Suprapubic skin (tissue), 3 donors: ENCODE measurements around the gene TMC6.

Source experiments
- CTCF ChIP-seq, 2 donors: fragments of 200-600 bp in 1 of 2; fragments of 450-650 bp in 1 of 2; sonication (generic) in 1 of 2; IDR thresholded peaks; one replicate each; pipeline ENCODE4 v1.5.1; 2016 to 2019; ENCODE audit warnings: antibody characterized with exemption in 2 of 2, mild to moderate bottlenecking in 1 of 2, moderate library complexity in 1 of 2
- POLR2A ChIP-seq, 2 donors: fragments of 450-650 bp; IDR thresholded peaks; one replicate each; pipeline ENCODE4 v1.6.1; 2017; ENCODE audit warnings: antibody characterized with exemption in 2 of 2, mild to moderate bottlenecking in 2 of 2, moderate library complexity in 2 of 2

- TF ChIP-seq CTCF (IDR thresholded peaks at IDR 0.05) (no peak), POLR2A (IDR thresholded peaks at IDR 0.05) (no peak)
Measured at GRCh38 chr17:78092794-78093324, 35.7 kb downstream of the TMC6 start.
